Stimulated activated CD4-positive, alpha-beta T cell treated with anti-CD3 and anti-CD28 coated beads, Interleukin-4, amount 100 ng/mL, for 4 hours (primary cell): Measurements from ENCODE around the gene GGA3.
"Not testable (repeated sequence)": the region's sequence is repeated elsewhere in the genome, so short reads cannot be mapped to it uniquely, and the experiment has no call there.

Experiments used
- DNase-seq, 2 experiments: peaks; one replicate each; pipeline ENCODE4 v3.0.0-alpha.2; 2020

GGA3 gene

DNA sequence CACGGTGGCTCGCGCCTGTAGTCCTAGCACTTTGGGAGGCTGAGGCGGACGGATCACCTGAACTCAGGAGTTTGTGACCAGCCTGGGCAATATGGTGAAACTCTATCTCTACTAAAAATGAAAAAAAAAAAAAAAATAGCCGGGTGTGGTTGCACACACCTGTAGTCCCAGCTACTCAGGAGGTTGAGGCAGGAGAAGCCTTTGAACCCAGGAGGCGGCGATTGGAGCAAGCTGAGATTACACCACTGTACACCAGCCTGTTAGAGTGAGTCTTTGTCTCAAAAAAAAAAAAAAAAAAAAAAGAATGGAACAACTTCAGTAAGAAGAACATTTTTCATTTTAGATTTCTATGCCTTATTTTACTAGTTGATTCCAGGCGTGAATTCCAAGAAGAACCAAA lies 53.2 kb downstream of the GGA3 start:
- DNase-seq, result no peak

DNA sequence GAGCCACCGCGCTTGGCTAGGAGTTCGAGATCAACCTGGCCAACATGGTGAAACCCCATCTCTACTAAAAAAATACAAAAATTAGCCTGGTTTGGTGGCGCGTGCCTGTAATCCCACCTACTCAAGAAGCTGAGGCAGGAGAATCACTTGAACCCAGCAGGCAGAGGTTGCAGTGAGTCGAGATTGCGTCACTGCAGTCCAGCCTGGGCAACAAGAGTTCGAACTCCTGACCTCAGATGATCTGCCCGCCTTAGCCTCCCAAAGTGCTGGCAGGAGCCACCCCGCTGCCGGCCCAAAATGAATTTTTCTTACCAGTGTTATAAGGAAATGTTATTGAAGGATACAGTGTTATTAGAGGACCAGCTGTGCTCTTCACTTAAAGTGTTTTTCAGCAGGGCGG lies 53.6 kb downstream of the GGA3 start:
- no peak for DNase-seq

DNA sequence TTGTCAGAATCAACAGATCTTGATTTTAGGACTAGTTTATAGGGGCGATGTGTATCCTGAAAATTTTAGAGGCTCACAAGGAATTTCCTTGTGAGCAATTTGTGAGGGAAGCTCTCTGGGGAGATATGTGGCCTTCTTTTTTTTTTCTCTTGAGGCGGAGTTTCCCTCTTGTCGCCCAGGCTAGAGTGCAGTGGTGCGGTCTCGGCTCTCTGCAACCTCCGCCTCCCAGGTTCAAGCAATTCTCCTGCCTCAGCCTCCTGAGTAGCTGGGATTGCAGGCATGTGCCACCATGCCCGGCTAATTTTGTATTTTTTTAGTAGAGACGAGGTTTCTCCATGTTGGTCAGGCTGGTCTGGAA lies 54.4 kb downstream of the GGA3 start:
- not testable (repeated sequence) for DNase-seq

DNA sequence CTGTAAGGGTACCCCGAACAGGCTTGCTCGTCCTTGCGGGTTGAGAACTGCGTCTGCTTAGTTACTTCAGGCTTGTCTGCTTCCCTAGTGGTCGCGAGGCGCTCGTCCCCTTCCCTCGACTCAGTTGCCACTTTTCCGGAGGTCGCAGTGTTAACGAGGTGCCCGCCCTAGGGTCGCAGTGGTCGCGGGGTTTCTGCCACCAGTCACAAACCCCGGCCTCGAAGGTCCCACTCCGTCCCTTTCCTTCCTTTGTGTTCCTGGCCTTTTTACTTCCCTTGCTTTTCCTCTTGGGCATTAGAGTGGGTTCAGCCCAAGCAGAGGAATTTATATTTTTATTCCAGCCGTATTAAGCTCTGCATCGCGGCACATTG lies 55.6 kb downstream of the GGA3 start:
- no peak for DNase-seq

DNA sequence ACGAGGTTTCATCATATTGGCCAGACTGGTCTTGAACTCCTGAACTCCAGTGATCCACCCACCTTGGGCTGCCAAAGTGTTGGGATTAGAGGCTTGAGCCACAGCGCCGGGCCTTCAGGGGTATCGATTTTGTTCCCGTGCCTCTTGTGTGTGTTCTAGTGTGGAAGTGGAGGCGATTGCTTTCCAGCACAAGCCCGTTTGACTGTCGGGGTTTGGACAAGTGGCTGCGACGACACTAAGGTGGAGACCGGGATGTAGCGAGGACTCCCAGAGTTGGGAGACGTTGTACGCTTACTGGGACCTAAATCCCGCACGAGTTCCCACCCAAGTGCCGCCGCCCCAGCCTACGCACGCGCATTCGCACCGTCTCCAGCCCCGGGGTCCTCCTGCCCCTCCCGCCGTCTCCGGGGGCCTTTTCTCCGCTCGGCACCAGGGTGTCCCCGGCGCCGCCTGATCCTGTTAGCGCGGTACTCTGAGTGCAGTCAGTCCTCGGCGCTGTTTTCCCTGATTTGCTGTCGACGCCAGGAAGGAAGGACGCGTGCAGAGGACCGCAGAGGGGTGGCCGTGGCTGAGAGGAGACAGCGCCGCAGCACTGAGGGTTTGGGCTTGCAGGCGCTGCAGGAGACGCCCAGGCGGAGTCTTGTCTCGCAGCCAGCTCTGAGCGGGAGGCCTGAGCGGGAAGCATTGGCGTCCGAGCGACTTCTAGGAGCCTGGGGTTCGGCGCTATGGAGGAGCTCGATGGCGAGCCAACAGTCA lies 56.2 kb downstream of the GGA3 start, which contains the start of gene NUP85:
Gene NUP85 (plus strand): TSS at position 643 of the 756 bp plus-strand sequence. CDS start 83 bp downstream, at position 726.
- DNase-seq, result peak; percentile 88 to 93

DNA sequence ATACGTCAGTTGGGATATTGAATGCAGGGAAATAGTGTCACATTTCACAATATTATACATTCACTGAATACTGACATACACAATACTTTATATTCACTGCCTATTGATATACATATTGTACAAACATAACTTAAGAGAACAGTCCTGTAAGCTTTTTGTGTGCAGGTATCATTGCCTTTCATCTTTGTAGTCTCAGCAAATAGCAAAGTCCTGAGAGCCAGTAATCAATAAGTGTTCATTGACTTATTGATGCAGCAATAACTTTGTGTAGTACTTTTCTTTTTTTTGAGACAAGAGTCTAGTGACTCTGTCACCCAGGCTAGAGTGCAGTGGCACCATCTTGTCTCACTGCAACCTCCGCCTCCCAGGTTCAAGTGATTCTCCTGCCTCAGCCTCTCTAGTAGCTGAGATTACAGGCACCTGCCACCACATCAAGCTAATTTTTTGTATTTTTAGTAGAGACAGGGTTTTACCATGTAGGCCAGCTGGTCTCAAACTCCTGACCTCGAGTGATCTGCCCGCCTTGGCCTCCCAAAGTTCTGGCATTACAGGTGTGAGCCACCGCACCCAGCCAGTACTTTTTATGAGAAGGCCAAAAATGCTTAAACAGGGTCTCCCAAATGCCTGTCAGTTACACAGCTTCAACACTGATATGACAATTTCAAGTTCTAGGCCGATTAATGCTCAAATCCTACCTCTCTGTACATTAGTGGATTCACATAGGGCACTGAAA lies 61.4 kb downstream of the GGA3 start:
- DNase-seq, result no peak

DNA sequence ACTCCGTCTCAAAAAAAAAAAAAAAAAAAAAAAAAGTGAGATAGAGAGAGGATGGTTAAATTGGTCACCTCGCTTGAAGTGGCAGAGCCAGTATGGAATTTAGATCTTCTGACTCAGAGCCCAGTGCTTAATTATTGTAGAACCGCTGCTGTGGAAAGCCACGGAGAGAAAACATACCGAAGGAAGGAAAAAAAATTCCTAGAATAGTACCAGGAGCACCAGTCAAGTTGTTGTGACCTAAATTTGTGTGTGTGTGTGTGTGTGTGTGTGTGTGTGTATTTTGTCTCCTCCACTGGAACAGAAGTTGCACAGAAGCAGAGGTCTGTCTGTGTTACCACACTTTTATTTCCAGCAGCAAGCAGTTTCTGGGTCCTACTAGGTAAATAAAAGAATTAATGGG lies 66.5 kb downstream of the GGA3 start:
- no peak for DNase-seq

DNA sequence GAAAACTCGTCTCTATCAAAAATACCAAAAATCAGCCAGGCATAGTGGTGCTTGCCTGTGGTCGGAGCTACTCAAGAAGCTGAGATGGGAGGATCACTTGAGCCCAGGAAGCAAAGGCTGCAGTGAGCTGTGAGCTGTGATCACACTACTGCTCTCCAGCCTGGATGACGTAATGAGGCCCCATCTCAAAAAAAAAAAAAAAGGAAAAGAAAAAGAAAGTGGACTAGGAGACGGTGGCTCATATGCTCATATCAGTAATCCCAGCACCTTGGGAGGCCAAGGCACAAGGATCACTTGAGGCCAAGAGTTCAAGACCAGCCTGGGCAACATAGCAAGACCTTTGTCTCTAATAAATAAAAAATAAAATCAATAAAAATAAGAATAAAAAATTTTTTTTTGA lies 69.8 kb downstream of the GGA3 start:
- DNase-seq, result no peak

DNA sequence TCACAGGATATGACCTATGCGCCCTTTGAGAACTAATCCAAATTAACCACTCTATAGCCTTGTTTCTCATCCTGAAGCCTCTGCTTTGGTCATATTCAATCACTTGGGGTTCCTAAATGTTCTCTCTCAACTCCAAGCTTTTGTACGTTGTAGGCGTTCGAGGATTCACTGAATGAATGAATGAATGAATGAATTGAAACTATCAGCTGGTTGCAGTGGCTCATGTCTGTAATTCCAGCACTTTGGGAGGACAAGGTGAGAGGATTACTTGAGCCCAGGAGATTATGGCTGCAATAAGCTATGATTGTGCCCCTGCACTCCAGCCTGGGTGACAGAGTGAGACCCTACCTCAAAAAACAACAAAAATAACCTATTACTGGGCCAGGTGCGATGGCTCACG lies 72.8 kb downstream of the GGA3 start:
- no peak for DNase-seq
